Measurements from ENCODE around the gene ZBED3. TPM values are rescaled to one million over a fixed set of nuclear protein-coding genes. Genes with fewer than 3 reads are reported as not detected.

ZBED3 gene
- polyA plus RNA-seq, 3 donors = 1.2 to 2.9 (median 1.5) TPM

GRCh38 chr5:77046416-77047073, 40.5 kb downstream of the ZBED3 start:
- intact Hi-C loops (cut with micrococcal nuclease) = no loop called here
- Histone ChIP-seq H4K20me1 (ENCODE audit: insufficient read depth, low read length) (no peaks in the 10 kb centered on the region), H3K36me3 (replicated peaks in 1 of 2; ENCODE audit: control insufficient read depth in 1 of 2, insufficient read depth in 2 of 2, low read length in 2 of 2) (peaks cover 53 to 70% of the 10 kb centered on the region in 2 donors), H3K4me3 (replicated peaks in 1 of 3; ENCODE audit: low read depth in 2 of 3, low read length in 3 of 3) (no peak overlapping the region), H2AFZ (ENCODE audit: insufficient read depth, low read depth, low read length, poor library complexity, severe bottlenecking) (no peak overlapping the region), H3K27ac (ENCODE audit: low read depth in 1 of 2, low read length in 2 of 2) (no peak overlapping the region), H3K4me2 (replicated peaks; ENCODE audit: extremely low read depth, low read length, poor library complexity, severe bottlenecking) (no peak overlapping the region), H3K9me3 (replicated peaks in 1 of 2; ENCODE audit: control insufficient read depth in 1 of 2, insufficient read depth in 1 of 2, low read length in 2 of 2) (no peaks in the 10 kb centered on the region), H3K9ac (ENCODE audit: insufficient read depth, low read length, poor library complexity, severe bottlenecking) (no peak overlapping the region), H3K27me3 (ENCODE audit: control insufficient read depth in 2 of 2, insufficient read depth in 2 of 2, low read length in 2 of 2) (no peaks in the 10 kb centered on the region), H3K4me1 (ENCODE audit: control insufficient read depth in 1 of 2, insufficient read depth in 2 of 2, low read length in 2 of 2) (no peaks in the 10 kb centered on the region), H3K79me2 (ENCODE audit: insufficient read depth, low read length) (no peaks in the 10 kb centered on the region)
- H3K9me3 Mint-ChIP-seq = no peaks in the 10 kb centered on the region
- no peak overlapping the region for H3K4me3 Mint-ChIP-seq
- no peaks in the 10 kb centered on the region for H3K4me1 Mint-ChIP-seq
- WGBS (ENCODE audit: insufficient coverage) = no CpG with 5 or more reads among the region's 1 CpG
- H3K36me3 Mint-ChIP-seq = peaks cover 47 to 52% of the 10 kb centered on the region in 2 donors
- no peak for TF ChIP-seq CTCF (IDR thresholded peaks at IDR 0.05)
- no peak for DNase-seq
- peaks cover 0 to 1% (median 0%) of the 10 kb centered on the region in 3 donors for H3K27me3 Mint-ChIP-seq (ENCODE audit: low read depth in 3 of 3)
- no peak overlapping the region for H3K27ac Mint-ChIP-seq

DNA sequence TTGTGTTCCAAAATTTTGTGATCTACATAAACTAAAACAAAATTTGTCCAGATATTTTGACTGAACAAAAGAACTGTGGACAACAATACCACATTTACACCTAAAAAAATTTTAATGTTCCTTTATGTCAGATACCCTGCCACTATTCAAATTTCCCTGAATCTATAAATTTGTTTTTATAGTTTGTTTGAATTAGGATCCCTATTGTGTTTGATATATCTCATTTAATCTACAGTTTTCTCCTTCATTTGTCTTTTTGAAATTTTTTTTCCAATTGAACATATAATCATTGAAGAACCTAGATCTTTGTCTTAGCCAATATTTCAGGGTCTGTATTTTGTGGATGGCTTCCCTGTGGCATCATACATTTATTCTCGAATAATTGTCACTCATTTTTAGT, 51.1 kb downstream of the ZBED3 start:
- Histone ChIP-seq H3K27ac (ENCODE audit: low read depth in 1 of 2, low read length in 2 of 2) (no peak overlapping the region), H2AFZ (ENCODE audit: insufficient read depth, low read depth, low read length, poor library complexity, severe bottlenecking) (no peak overlapping the region), H3K4me1 (ENCODE audit: control insufficient read depth in 1 of 2, insufficient read depth in 2 of 2, low read length in 2 of 2) (peaks cover 9 to 10% of the 10 kb centered on the region in 2 donors), H3K36me3 (replicated peaks in 1 of 2; ENCODE audit: control insufficient read depth in 1 of 2, insufficient read depth in 2 of 2, low read length in 2 of 2) (peaks cover 55 to 68% of the 10 kb centered on the region in 2 donors), H3K9ac (ENCODE audit: insufficient read depth, low read length, poor library complexity, severe bottlenecking) (no peak overlapping the region), H3K4me3 (replicated peaks in 1 of 3; ENCODE audit: low read depth in 2 of 3, low read length in 3 of 3) (no peak overlapping the region), H3K9me3 (replicated peaks in 1 of 2; ENCODE audit: control insufficient read depth in 1 of 2, insufficient read depth in 1 of 2, low read length in 2 of 2) (no peaks in the 10 kb centered on the region), H3K4me2 (replicated peaks; ENCODE audit: extremely low read depth, low read length, poor library complexity, severe bottlenecking) (no peak overlapping the region), H3K27me3 (ENCODE audit: control insufficient read depth in 2 of 2, insufficient read depth in 2 of 2, low read length in 2 of 2) (no peaks in the 10 kb centered on the region), H4K20me1 (ENCODE audit: insufficient read depth, low read length) (peaks cover 19% of the 10 kb centered on the region), H3K79me2 (ENCODE audit: insufficient read depth, low read length) (peaks cover 28% of the 10 kb centered on the region)
- no peak for DNase-seq
- intact Hi-C loops (cut with micrococcal nuclease) = no loop called here
- Mint-ChIP-seq H3K4me1 (peaks cover 13% of the 10 kb centered on the region), H3K4me3 (no peak overlapping the region), H3K27ac (peak overlapping the region in 1 of 7 donors; percentile 26), H3K9me3 (peaks cover 0 to 2% (median 0%) of the 10 kb centered on the region in 7 donors), H3K36me3 (peaks cover 53 to 63% of the 10 kb centered on the region in 2 donors), H3K27me3 (ENCODE audit: low read depth in 3 of 3) (peaks cover 0 to 3% (median 0%) of the 10 kb centered on the region in 3 donors)
- TF ChIP-seq CTCF (IDR thresholded peaks at IDR 0.05) = no peak
- no CpG with 5 or more reads among the region's 1 CpG for WGBS (ENCODE audit: insufficient coverage)
